Loucy (cell line): Measurements from ENCODE around the gene RAB27A.

Source experiments
- EZH2phosphoT487 ChIP-seq: fragments of 200-600 bp; IDR thresholded peaks from 2 replicates; pipeline ENCODE4 v1.6.1; 2018; ENCODE audit warnings: antibody characterized with exemption, mild to moderate bottlenecking, moderate library complexity, borderline replicate concordance
- TF ChIP-seq, protein P1 (sequence below): fragments of 200-600 bp; sonication (generic); conservative IDR thresholded peaks from 2 replicates; pipeline ENCODE4 v1.5.1; 2014; ENCODE audit warnings: mild to moderate bottlenecking, antibody characterized with exemption, low read length

DNA sequence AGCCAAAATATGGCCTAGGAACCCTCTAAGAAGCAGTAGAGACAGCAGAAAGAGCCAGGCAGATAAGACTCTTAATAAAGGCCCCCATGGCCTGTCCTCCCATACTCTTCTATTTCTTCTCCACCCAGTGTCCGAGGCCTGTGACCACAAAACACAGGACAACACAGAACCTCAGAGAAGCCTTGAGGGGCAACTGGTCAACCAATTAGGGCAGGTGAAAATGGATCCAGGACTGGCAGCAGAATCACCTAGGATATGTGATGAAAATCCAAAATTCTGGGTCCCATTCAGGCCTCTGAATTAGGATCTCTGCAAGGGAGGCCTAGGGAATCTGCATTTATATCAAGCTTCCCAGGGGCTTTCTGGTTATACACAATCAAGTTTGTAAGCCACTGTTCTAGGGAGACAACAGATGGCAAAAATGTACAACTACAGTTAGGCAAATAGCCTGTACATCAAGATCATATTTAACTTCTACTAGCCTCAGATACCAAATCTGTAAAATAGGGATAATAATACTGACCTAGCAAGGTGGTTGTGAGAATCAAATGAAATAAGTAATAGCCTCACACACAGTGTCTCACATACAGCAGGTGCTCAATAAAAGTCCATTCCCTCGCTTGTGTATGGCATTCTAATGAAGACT is 10.4 kb downstream of the RAB27A start:
- TF ChIP-seq, protein P1, sequence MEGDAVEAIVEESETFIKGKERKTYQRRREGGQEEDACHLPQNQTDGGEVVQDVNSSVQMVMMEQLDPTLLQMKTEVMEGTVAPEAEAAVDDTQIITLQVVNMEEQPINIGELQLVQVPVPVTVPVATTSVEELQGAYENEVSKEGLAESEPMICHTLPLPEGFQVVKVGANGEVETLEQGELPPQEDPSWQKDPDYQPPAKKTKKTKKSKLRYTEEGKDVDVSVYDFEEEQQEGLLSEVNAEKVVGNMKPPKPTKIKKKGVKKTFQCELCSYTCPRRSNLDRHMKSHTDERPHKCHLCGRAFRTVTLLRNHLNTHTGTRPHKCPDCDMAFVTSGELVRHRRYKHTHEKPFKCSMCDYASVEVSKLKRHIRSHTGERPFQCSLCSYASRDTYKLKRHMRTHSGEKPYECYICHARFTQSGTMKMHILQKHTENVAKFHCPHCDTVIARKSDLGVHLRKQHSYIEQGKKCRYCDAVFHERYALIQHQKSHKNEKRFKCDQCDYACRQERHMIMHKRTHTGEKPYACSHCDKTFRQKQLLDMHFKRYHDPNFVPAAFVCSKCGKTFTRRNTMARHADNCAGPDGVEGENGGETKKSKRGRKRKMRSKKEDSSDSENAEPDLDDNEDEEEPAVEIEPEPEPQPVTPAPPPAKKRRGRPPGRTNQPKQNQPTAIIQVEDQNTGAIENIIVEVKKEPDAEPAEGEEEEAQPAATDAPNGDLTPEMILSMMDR: no peak
- no peak for TF ChIP-seq EZH2phosphoT487
